Measurements from ENCODE around the gene CYBA.
"Not testable (repeated sequence)": the region's sequence is repeated elsewhere in the genome, so short reads cannot be mapped to it uniquely, and the experiment has no call there.

Gene CYBA

DNA sequence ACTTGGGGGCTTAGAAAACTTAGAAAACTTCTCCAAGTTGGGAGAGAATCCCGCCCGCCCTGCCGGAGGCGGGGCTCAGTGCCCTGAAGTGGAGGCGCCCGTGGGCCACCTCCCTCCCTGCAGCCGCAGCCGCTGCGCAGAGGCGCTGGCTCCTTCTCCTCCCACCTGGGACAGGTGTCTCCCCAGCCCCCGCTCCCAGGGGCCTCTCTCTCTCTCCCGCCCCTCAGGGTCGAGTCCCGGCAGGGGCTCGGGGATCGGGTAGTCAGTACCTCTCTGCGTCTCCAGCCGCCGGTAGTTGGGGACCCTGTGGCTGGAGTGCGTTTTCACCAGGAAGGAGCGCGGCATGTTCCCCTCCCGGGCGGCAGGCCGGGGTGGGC is 35.2 kb upstream of the CYBA start:
- DNase-seq, result no peak

DNA sequence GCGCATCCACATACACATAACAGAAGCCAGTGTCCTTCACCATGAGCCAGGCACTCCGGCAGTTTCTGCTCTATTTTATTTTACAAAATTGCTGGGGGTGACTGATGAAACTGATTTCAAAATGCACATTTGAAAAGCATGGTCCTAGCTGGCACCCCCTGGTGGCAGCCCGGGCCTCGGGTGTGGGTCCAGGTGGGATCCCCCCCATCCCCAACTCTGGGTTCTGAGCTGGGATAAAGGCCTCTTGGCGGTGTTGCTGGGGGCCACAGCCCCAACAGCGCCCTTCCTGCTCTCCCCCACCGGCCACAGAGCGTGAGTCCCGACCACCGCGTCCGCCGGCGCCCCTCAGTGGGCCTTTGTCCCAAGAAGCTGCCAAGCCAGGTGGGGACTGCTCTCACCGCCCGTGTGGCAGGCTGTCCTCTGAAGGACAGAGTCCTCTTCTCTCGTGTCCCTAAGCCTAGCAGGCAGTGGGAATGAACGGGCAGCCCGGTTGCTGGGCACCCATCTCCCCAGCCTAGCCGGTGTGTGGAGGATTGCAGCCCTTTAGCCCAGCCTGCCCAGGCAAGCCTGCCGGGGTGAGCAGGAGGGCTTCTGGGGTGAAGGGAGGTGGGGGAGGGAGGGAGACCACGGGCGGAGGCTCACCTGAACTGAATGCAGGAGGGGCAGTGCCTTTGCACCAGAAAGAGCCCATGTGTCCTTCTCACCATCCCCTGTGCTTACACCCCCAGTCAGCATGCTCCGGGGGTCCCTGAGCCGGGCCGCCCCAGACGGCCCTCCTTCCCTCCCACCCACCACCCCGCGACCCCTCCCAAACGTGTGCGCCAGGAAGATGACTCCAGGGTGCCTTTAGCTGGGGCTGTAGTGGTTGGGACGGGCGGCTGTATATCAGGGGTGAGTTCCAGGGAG is 34.6 kb upstream of the CYBA start:
- DNase-seq, result peak; percentile 4

DNA sequence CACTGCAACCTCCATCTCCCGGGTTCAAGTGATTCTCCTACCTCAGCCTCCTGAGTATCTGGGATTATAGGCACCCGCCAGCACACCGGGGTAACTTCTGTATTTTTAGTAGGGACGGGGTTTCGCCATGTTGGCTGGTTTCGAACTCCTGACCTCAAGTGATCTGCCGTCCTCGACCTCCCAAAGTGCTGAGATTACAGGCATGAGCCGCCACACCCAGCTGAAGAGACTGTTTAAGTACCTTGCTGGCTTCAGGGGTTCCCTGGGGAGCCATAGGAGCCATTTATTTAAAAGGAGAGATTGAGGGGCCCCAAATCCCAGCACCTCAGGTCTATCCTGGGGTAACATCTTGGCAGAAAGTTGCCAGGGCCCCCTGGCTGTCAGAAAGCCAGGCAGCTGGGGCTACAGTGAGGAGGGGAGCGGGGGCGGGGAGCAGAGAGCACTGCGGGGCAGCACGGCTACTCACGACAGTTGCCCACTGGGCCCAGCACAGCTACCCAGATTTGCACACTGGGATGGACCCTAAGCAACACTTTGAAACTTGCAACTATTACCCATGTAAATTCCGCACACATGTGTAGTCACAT is 33.8 kb upstream of the CYBA start:
- DNase-seq, result no peak

DNA sequence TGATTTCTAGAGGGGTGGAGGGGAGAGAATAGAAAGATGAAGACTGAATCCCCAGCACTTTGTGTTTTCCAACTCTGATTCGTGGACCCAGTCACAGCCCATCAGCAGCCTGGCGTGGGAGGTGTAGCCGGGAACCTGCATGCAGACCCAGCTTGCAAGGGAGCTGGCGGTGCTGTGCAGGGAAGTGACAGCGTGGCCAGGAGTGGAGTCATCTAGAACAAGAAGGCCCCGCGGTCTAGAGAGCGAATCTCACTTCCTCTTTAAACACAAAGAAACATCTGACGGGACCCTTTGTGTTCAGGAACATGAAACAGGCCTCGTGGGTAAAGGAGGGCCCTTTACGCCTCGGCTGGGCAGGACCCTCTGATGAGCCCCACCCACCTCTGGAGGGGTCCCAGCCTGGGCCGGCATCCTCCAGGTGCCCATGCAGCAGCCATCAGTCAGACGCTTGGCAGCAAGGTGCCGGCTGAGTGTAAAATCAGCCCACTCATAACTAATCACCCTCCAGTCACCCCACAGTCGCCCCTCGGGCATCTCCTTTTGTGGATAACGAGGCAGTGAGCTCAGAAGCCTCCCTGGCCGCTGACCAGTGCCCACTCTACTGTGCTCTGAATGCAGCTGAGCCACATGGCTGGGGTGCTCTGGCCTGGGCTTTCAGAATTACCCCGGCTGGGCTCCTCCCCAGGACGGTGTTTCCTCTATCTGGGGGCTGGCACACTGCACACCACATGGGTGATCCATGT is 31.0 kb upstream of the CYBA start:
- DNase-seq, result no peak

DNA sequence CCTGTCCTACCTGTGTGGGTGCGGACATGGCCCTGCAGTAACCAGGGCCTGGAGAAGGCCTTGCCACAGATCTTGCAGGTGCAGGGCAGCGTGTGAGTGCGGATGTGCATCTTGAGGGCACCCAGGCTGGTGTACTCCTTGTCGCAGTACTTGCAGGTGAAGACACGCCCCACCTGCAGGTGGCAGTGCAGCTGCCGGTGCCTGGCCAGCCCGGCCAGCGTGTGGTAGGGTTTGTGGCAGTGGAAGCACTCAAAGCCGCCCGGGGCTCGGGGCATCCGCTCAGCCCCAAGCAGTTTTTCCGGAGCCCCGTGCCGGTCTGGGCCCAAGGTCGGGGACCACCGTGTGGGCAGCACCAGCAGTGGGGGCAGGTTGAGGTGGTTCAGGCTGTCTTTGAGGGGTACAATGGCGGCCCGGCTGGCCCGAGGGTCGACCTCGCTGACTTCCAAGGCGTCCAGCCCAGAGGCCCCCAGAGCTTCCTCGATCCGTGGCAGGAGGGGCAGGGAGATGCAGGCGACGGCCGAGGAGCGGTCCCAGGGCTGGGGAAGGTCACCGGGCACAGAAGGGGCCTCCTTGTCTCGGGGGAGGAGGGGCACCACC is 30.3 kb upstream of the CYBA start:
- DNase-seq, result no peak

DNA sequence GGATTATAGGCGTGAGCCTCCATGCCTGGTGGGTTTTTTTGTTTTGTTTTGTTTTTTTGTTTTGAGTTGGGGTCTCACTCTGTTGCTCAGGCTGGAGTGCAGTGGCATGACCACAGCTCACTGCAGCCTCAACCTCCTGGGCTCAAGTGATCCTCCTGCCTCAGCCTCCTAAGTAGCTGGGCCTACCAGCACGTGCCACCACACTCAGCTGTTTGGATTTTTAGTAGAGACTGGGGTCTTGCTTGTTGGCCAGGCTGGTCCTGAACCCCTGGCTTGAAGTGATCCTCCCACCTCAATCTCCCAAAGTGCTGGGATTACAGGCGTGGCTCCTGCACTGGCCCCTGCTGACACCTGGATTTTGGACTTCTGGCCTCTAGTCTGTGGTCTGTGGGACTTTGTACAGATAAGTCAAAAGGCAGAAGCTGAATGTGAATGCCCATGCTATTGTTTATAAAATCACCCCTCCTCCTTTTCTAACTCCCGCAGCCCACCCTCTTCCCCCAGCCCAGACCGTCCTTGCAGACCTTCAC is 29.8 kb upstream of the CYBA start:
- DNase-seq, result no peak

DNA sequence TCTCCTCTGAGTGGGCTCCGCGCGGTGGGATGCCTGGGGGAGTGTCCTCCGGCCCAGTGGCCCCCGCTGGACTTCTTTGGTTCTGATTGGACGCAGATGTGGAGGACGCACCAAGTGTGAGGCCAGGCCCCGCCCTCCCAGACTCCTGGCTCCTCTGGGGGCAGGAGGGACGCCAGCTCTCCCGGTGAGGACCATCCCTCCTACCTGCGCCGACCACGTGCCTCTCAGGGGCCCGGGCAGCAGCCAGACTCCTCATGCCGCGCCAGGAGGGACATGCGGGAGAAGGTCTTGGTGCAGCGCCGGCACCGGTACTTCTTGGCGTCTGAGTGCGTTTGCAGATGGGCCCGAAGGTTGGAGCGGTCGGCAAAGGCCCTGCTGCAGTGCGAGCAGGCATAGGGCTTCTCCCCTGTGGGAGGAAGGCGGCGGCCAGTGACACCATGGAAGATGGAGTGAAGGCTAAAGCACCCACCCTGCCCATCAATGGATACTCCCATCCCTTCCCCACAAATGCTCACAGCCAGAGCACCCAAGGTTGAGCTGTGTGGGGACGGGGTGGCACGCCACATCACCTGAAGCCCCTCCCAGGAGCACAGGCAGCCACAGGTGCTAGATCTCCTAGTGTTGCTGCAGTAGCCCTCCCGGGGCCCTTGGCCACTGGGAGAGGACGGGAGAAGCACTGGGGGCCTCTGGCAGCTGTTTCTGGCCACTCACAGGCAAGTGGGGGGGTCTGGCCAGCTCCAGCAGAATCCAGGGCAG is 27.5 kb upstream of the CYBA start:
- no peak for DNase-seq

DNA sequence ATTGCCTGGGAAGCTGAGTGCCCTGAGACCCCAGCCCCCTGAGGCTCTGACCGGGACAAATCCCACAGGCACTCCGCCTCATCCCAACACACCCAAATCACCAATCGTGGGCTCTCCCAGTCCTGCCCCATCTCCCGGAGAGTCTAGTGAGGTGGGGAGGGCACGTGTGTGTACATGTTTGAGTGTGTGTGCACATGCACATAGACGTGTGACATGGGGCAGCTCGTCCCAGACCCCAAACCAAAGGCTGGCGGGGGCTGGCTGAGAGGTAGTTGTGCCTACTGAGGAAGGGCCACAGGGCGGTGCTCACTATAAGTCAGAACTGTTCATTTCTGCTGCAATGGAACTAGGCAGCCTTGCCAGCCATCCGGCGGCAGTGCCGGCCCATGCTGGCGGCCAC is 26.9 kb upstream of the CYBA start:
- no peak for DNase-seq

DNA sequence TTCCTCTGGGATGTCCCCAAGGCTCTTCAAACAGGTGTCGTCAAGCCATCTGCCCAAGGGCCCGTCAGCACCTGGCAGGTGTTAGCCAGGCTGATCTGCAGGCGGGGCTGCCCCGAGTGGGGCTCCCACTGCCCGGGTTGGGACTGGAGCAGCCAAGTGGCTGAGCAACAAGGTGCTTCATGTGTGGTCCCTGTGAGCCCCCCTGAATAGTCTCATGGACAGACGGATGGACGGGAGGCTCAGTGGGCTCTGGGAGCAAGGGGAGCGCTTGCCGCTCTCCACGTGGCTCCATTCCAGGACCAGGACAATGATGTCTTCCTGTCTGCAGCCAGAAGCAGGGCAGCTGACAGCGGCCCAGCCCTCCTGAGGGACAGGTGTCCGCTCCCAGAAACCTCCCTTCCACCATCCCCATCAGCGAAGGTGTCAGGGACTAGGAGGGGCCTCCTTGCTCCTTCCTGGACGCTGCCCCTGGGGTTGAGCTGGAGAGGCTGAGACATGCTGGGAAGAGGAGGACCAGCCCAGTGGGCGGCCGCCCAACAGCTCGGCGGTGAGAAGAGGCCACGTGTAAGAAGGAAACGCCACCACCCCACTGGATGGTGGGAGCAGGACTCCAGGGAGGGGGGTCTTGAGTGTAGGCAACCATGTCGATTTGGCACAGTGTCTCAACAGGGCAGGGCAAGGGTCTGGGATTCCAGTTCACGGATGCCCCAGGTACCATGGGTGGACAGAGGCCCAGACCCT is 25.8 kb upstream of the CYBA start:
- DNase-seq, result no peak

DNA sequence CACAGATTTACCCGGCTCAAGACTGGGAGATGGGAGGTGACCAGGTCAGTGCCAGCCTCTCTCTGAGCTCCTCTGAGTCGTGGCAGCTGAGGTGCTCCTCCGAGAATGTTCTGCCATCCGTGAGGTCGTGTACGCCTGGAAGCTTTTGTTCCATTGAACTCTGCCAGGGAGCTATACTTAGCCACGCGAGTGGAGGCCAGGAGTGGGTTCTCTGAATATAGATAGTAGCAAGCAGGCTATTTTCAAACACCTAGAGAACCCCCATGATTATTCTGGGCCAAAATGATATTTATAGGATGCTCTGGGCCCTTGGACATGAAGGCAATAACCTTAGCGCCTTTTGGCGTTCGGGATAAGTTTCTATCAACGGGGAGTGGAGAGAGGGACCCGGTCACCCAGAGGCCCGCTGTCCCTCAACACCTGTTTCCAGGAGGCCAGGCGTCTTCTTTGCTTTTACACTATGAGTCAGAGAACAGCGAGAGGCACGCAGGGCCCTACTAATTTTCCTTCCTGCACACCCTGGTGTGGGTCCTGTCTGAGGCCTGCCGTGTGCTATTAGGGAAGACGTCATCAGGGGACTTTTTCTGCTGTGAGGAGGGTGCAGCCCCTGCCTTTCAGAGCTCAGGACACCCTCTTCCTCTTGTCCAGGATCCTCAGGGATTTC is 23.0 kb upstream of the CYBA start:
- DNase-seq, result no peak

DNA sequence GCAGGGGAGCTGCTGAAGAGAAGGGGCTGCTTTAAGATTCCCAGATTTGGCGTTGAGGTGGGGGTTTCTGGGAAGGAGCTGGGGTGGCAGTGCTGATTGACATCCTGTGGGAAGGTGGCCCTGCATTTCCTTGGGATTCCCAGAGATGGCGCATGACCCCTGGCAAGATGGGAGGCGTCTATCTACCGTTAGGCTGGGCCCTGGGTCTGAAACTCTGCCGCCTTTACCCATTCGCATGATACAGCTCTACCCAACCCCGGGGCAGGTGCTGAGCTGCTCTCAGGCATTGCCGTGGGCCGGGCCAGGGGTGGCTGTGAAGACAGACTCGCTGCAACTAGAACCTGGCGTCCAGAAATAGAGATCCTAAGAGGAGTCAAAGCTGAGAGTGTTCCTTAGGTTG is 21.9 kb upstream of the CYBA start:
- DNase-seq, result no peak

DNA sequence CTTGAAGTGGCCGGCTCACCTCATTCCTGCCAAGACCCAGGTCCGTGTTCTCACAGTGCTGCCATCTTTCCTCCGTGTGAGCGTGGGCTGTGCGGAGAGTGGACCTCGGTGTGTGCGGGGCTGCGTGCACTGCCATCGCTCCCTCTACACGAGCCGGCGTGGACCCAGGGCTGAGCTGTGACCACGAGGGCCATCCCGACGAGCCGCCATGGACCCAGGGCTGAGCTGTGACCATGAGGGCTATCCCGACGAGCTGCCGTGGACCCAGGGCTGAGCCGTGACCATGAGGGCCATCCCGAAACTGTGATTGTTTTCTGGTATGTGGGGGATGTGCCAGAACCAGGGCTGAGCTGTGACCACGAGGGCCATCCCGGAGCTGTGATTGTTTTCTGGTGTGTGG is 21.0 kb upstream of the CYBA start:
- DNase-seq, result no peak

DNA sequence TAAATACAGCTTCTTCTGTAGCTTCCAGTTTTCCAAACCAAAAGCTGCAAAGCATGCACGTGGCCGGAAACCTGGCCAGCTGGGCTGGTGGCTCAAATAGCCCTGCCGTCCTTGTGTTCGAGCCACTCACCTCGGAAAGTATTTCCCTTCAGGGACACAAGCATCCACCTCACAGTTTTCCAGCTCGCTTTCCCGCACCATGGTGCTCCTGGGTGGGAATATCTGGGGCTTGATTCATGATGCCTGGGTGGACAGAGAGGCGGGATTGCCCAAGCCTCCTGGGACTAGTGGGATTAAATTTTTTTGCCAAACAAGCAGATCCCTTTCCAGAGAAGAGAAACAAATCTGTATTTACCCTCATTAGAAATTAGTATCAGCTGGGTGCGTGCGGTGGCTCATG is 19.1 kb upstream of the CYBA start:
- DNase-seq, result no peak

DNA sequence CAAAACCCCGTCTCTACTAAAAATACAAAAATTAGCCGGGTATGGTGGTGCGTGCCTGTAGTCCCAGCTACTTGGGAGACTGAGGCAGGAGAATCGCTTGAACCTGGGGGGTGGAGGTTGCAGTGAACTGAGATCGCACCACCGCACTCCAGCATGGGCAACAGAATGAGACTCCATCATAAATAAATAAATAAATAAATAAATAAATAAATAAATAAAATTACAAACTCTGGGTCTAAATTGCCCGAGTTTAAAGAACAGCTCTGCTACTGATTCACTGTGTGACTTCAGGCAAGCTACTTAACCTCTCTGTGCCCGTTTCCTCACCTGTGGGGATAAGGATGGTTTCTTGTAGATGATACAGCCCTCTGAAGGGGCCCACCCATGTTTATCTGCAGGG is 18.6 kb upstream of the CYBA start:
- not testable (repeated sequence) for DNase-seq

DNA sequence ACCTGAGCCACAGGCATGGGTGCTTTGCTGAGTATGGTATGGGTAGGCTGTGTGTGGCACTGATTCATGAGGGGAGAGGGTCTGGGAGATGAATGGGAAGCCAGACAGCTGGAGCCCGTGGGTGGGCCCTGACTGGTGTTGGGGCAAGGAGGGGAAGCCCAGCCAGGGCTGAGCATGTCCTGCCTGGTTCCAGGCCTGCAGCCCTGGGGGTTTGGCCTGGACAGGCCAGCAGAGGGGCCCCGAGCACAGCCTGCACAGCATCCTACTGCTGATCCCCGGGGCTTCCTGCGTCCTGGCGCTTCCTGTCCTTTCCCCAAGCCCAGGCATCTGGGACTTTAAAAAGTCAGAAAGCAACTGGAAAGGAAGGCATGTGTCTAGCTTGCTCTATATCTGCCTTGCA is 16.6 kb upstream of the CYBA start:
- DNase-seq, result no peak

DNA sequence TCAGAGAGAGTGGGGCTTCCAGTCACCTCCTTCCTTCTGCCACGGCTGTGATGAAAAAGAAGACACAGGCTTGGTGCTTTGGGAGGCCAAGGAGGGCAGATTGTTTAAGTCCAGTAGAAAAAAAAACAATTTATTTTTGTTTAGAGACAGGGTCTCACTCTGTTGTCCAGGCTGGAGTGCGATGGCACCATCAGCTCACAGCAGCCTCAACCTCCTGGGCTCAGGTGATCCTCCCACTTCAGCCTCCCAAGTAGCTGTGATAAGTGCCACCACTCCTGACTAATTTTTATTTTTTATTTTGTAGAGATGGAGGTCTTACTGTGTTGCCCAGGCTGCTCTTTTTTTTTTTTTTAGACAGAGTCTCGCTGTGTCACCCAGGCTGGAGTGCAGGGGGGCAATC is 14.7 kb upstream of the CYBA start:
- DNase-seq, result no peak

DNA sequence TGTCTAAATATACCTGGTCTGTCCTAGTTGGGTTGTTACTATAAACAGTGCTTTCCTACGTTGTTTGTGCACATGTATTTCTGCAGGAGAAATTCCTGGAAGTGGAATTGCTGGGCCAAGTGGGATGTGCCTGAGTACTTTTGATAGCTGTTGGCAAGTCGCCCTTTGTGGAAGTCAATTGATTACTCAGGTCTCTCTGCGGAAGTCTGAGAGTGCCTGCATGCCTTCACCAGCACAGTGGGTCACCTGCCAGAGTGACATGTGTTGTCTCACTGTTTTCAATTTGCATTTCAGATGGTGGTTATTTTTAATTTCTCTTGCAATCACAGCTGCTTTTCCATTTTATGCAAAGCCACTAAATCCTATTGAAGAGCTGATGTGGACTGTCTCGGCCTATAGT is 14.3 kb upstream of the CYBA start:
- no peak for DNase-seq

DNA sequence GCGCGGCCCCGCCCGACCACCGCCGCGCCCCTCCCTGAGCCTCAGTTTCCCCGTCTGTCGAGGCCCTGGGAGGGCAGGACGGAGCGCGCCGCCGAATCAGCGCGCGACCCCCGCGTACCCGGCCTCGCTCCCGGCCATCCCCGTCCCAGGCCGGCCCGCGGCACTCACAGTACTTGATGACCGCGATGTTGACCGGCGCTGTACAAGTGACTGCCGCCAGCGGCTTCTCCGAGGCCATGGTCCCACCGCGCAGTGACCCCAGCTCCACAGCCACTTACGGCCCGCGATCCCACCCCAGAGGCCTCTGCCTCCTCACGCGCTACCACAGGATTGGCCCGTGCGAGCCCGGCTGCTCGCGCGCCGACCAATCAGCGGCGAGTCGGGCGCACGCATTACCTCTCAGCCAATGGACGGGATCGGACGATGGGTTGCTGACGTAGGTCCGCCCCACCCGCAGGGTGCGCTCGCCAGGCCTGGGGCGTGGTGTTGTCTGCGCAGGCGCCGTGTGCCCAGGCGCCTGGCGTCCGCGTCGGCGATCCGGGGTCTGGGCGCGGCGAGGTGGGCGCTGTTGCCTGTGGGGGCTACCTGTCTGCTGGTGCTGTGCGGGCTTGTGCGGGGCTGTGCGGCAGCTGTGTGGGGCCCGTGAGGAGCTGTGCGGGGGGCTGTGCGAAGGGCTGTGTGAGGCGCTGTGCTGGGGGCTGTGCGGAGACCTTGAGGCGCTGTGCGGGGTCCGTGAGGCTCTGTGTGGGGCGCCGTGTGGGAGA is 12.2 kb upstream of the CYBA start, which contains the start of gene MVD:
Gene MVD, minus strand, starts transcription at position 249 of the 764 bp plus-strand sequence. Its CDS starts 11 bp downstream, at position 238.
- peak; percentile 92 for DNase-seq

DNA sequence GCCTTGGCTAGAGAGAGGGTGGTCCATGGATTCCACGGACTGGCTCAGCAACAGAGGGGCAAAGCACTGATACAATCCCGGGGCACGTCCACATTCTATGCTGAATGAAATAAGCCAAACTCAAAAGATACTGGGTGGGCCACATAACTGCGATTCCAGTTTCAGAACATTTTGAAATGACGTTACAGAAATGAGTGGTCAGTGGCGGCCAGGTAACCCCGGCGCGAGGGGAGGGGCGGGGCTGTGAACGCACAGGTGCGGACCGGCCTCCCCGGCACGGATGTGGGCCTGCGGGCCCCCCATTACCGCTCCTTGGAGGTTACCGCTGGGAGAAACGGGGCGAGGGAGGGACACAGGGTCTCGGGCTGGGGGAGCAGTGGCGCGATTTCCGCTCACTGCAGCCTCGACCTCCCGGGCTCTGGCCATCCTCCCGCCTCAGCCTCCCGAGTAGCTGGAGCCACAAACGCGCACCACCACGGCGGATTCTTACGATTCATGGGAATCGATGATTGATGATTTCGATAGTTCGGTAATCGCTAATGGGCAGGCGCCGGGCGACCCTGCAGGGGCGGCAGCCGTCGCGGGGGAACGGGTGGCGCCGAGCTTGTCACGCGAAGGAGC is 11.5 kb upstream of the CYBA start:
- no peak for DNase-seq

DNA sequence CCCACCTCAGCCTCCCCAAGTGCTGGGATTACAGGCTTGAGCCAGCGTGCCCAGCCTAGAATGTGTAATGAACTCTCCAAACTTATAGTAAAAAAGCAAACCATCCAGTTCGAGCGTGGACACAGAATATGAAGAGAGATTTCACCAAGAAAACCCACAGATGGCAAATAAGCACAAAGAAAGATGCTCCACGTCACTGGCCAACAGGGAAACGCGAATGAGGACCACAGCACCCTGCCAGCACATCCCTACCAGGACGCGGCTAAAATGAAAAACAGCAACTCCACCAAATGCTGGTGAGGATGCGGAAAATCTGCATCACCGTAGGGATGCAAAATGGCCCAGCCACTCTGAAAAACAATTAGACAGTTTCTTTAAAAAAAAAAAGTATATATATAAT is 10.6 kb upstream of the CYBA start:
- DNase-seq, result no peak

Measured in kidney glomerular epithelial cell (primary cell).